ENCODE data around the gene KRT6C. TPM values are rescaled to one million over a fixed set of nuclear protein-coding genes. Genes with fewer than 3 reads are reported as not detected.
"Not testable (repeated sequence)": the region's sequence is repeated elsewhere in the genome, so short reads cannot be mapped to it uniquely, and the experiment has no call there.

Gene KRT6C
- polyA plus RNA-seq, 1 experiment: not detected

DNA sequence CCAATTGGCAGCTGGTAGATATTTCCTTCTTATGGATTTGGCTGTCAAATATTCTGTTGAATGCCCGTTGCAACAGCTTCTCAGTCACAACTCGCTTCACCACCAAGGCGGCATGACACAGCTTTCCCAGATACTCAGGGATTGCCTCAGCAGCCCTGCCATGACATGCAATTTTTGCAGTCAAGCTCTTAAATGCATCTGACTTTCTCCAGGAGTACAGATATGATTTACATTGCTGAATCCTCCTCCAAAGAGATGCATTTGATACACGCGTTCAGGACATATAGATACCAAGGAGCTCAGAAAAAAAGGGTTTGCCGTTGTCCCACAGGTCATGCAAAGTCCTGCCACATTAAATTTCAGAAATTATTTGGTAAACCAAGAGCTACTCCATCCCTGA is 40.1 kb upstream of the KRT6C start:
- no peaks in the 10 kb centered on the region for H3K9me3 ChIP-seq (ENCODE audit: control insufficient read depth, insufficient read depth, low read length)
- H3K27me3 ChIP-seq (ENCODE audit: control insufficient read depth, insufficient read depth, low read length): peaks cover 6% of the 10 kb centered on the region
- no peak for DNase-seq (ENCODE audit: low read depth, low spot score)
- CTCF ChIA-PET: no interaction called here
- POLR2A ChIA-PET: no interaction called here
- no peak overlapping the region for H3K27ac ChIP-seq (ENCODE audit: low read depth, low read length)
- no peak overlapping the region for H3K4me3 ChIP-seq (ENCODE audit: low read depth, low read length)
- TF ChIP-seq, protein P1, sequence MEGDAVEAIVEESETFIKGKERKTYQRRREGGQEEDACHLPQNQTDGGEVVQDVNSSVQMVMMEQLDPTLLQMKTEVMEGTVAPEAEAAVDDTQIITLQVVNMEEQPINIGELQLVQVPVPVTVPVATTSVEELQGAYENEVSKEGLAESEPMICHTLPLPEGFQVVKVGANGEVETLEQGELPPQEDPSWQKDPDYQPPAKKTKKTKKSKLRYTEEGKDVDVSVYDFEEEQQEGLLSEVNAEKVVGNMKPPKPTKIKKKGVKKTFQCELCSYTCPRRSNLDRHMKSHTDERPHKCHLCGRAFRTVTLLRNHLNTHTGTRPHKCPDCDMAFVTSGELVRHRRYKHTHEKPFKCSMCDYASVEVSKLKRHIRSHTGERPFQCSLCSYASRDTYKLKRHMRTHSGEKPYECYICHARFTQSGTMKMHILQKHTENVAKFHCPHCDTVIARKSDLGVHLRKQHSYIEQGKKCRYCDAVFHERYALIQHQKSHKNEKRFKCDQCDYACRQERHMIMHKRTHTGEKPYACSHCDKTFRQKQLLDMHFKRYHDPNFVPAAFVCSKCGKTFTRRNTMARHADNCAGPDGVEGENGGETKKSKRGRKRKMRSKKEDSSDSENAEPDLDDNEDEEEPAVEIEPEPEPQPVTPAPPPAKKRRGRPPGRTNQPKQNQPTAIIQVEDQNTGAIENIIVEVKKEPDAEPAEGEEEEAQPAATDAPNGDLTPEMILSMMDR (IDR thresholded peaks at IDR 0.05; ENCODE audit: low read depth, low read length): no peak

DNA sequence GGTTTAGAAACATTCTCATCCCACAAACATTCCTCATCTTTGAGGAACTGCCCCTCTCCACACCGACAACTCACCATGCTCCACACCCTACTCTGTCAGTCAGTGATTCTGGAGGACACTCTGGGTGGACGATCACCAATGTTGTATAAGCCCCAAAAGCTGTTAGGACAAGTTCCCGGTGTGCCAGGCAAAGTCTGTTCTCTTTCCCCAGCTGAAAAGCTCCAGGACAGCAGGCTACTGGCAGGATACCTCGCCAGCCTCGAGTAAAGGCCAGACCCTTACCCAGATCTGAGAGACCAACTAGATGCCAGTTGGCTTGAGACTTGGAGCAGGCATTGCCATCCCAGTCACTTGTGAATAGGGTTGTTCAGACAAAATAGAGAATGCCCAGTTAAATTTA is 34.6 kb upstream of the KRT6C start:
- Histone ChIP-seq H3K27me3 (ENCODE audit: control insufficient read depth, insufficient read depth, low read length) (peaks cover 7% of the 10 kb centered on the region), H3K4me3 (ENCODE audit: low read depth, low read length) (no peak overlapping the region), H3K9me3 (ENCODE audit: control insufficient read depth, insufficient read depth, low read length) (no peaks in the 10 kb centered on the region), H3K27ac (ENCODE audit: low read depth, low read length) (no peak overlapping the region)
- CTCF ChIA-PET: interaction anchor here (1.6 to 5.0 kb wide), 3 partner anchors 135 to 363 kb away, joined by 3 to 38 read pairs (median 15); no protein-coding TSS in a partner anchor
- DNase-seq (ENCODE audit: low read depth, low spot score): no peak
- TF ChIP-seq, protein P1 (IDR thresholded peaks at IDR 0.05; ENCODE audit: low read depth, low read length): no peak
- POLR2A ChIA-PET: no interaction called here

DNA sequence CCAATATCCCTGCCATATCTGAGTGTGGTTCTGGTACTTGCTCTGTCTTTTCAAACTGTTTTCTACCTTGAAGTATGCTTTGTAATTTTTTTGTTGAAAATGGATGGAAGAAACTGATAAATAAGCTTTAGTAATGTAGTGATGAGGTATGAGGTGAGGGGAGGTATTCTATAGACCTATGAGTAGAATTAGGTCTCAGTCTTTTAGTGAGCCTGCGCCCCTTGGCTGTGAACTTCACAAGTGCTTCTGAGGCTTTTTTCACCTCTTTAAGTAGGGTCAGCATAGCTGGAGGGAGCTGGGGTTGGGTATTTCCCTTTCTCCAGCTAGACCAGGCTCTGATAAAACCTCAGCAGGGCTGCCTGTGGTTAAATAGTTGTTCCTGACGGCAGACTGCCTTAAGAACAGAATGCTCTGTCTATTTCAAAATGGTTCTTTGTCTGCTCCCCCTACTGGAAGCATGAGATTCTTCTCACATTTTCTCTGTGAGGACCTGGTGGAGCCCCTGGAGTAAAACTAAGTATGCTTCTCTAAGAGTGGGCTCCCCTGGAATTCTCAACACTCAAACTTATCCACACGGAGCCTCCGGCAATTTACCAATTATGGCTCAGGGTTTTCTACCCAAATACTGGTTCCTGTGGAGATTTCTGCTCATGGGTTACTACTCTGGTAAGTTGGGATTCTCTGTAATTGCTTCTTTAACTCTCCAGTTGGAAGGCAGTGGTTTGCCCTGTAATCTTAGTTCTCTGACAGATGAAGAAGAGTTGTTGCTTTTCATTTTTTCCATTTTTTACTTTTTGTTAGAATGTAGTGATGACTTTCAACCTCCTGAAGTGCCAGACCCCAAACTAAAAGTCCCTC is 33.5 kb upstream of the KRT6C start:
- TF ChIP-seq, protein P1 (IDR thresholded peaks at IDR 0.05; ENCODE audit: low read depth, low read length): peak; percentile 71
- DNase-seq (ENCODE audit: low read depth, low spot score): peak; percentile 24
- H3K9me3 ChIP-seq (ENCODE audit: control insufficient read depth, insufficient read depth, low read length): no peaks in the 10 kb centered on the region
- H3K27me3 ChIP-seq (ENCODE audit: control insufficient read depth, insufficient read depth, low read length): peaks cover 7% of the 10 kb centered on the region
- H3K27ac ChIP-seq (ENCODE audit: low read depth, low read length): no peak overlapping the region
- CTCF ChIA-PET: interaction anchor here (0.5 to 5.0 kb wide), 6 partner anchors 10 to 1489 kb away, joined by 3 to 38 read pairs (median 4); no protein-coding TSS in a partner anchor
- no peak overlapping the region for H3K4me3 ChIP-seq (ENCODE audit: low read depth, low read length)
- POLR2A ChIA-PET: no interaction called here

DNA sequence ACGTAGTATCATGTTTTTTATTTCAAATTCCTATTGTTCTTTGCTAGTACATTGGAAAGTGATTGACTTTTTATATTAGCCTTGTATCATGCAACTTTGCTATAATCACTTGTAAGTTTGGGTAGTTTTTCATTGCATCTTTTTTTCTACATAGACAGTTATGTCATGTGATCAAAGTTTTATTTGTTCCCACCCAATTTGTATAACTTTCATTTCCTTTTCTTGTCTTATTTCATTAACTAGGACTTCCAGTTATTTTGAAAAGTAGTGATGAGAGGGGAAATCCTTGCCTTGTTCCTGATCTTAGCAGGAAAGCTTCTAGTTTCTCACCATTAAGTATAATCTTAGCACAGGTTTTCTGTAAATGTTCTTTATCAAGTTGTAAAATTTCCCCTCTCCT is 29.3 kb upstream of the KRT6C start:
- TF ChIP-seq, protein P1 (IDR thresholded peaks at IDR 0.05; ENCODE audit: low read depth, low read length): no peak
- H3K4me3 ChIP-seq (ENCODE audit: low read depth, low read length): no peak overlapping the region
- ChIA-PET POLR2A (no interaction called here), CTCF (interaction anchor here (1.6 kb wide), 1 partner anchor 130 kb away, joined by 4 read pairs; no protein-coding TSS in a partner anchor)
- H3K27ac ChIP-seq (ENCODE audit: low read depth, low read length): no peak overlapping the region
- H3K27me3 ChIP-seq (ENCODE audit: control insufficient read depth, insufficient read depth, low read length): no peaks in the 10 kb centered on the region
- H3K9me3 ChIP-seq (ENCODE audit: control insufficient read depth, insufficient read depth, low read length): no peaks in the 10 kb centered on the region
- no peak for DNase-seq (ENCODE audit: low read depth, low spot score)

DNA sequence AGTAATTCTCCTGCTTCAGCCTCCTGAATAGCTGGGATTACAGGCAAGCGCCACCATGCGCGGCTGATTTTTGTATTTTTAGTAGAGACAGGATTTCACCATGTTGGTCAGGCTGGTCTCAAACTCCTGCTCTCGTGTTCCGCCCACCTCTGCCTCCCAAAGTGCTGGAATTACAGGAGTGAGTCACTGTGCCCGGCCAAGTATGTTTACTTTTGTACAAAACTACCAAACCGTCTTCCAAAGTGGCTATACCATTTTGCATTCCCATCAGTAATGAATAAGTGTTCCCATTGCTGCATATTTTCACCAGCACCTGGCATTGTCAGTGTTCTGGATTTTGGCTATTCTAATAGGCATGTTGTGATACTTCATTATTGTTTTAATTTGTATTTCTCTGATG is 27.9 kb upstream of the KRT6C start:
- ChIA-PET POLR2A (no interaction called here), CTCF (interaction anchor here (1.6 kb wide), 1 partner anchor 129 kb away, joined by 4 read pairs; no protein-coding TSS in a partner anchor)
- Histone ChIP-seq H3K4me3 (ENCODE audit: low read depth, low read length) (no peak overlapping the region), H3K9me3 (ENCODE audit: control insufficient read depth, insufficient read depth, low read length) (no peaks in the 10 kb centered on the region), H3K27ac (ENCODE audit: low read depth, low read length) (no peak overlapping the region), H3K27me3 (ENCODE audit: control insufficient read depth, insufficient read depth, low read length) (no peaks in the 10 kb centered on the region)
- no peak for DNase-seq (ENCODE audit: low read depth, low spot score)
- TF ChIP-seq, protein P1 (IDR thresholded peaks at IDR 0.05; ENCODE audit: low read depth, low read length): no peak

DNA sequence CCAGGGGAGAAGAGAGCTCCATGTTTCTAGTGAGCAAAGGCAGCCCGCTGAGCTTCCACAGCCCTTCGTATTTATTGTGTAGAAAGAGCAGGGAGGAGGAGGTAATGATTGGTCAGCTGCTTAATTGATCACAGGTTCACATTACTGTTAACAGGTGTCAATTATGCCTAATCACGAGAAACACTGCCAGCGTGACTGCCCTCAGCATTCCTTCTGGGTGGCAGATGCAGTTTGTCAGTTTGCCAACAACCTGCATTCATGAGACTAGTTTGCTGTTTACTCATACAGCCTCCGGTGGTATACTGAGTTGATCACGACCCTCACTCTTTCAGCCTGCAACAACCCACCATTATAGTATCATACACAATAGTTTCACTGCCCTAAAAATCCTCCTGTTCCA is 27.0 kb upstream of the KRT6C start:
- H3K27me3 ChIP-seq (ENCODE audit: control insufficient read depth, insufficient read depth, low read length); DNase-seq (ENCODE audit: low read depth, low spot score); POLR2A ChIA-PET; H3K9me3 ChIP-seq (ENCODE audit: control insufficient read depth, insufficient read depth, low read length); H3K4me3 ChIP-seq (ENCODE audit: low read depth, low read length); H3K27ac ChIP-seq (ENCODE audit: low read depth, low read length): not testable (repeated sequence)
- CTCF ChIA-PET: interaction anchor here (1.7 kb wide), 1 partner anchor 128 kb away, joined by 9 read pairs; no protein-coding TSS in a partner anchor
